ENCODE results near the gene CXorf38.

The CXorf38 gene
- 45.8 reads per million, percentile 66 among the genes with 10 or more reads in this experiment for total RNA-seq

GRCh38 chrX:40647307-40648197 lies at the start of gene CXorf38:
CXorf38 (minus strand) TSS chrX:40647561; CDS start chrX:40647520, 41 bp downstream.
- peak; percentile 95 for DNase-seq

- DNase-seq, result no peak
Measured at GRCh38 chrX:40694802-40695201, 47.4 kb upstream of the CXorf38 start.

- DNase-seq, result no peak
Measured at GRCh38 chrX:40688929-40689328, 41.6 kb upstream of the CXorf38 start.

- DNase-seq, result no peak
Measured at GRCh38 chrX:40687169-40687568, 39.8 kb upstream of the CXorf38 start.

GRCh38 chrX:40685362-40685918 lies 38.1 kb upstream of the CXorf38 start:
- no peak for DNase-seq

GRCh38 chrX:40684092-40684491 lies 36.7 kb upstream of the CXorf38 start:
- no peak for DNase-seq

- DNase-seq, result no peak
Measured at GRCh38 chrX:40683245-40683644, 35.9 kb upstream of the CXorf38 start.

GRCh38 chrX:40671126-40671525 lies 23.8 kb upstream of the CXorf38 start:
- DNase-seq, result no peak

- no peak for DNase-seq
Measured at GRCh38 chrX:40663880-40664630, 16.7 kb upstream of the CXorf38 start.

GRCh38 chrX:40663078-40663740 lies 15.8 kb upstream of the CXorf38 start:
- DNase-seq, result no peak

GRCh38 chrX:40661489-40661888 lies 14.1 kb upstream of the CXorf38 start:
- DNase-seq, result no peak

- no peak for DNase-seq
Measured at GRCh38 chrX:40660381-40660780, 13.0 kb upstream of the CXorf38 start.

GRCh38 chrX:40653535-40653934 lies 6.2 kb upstream of the CXorf38 start:
- no peak for DNase-seq

- no peak for DNase-seq
Measured at GRCh38 chrX:40652664-40653063, 5.3 kb upstream of the CXorf38 start.

- DNase-seq, result peak; percentile 76
Measured at GRCh38 chrX:40651620-40652223, 4.4 kb upstream of the CXorf38 start.

GRCh38 chrX:40646489-40647306 lies 663 bp downstream of the CXorf38 start:
- peak; percentile 15 for DNase-seq

GRCh38 chrX:40644821-40645358 lies 2.5 kb downstream of the CXorf38 start:
- DNase-seq, result peak; percentile 28

GRCh38 chrX:40644176-40644575 lies 3.2 kb downstream of the CXorf38 start:
- DNase-seq, result no peak

- no peak for DNase-seq
Measured at GRCh38 chrX:40637687-40638086, 9.7 kb downstream of the CXorf38 start.

- no peak for DNase-seq
Measured at GRCh38 chrX:40632199-40632598, 15.2 kb downstream of the CXorf38 start.

GRCh38 chrX:40628506-40628905 lies 18.9 kb downstream of the CXorf38 start:
- DNase-seq, result no peak
